Fibroblast of skin of left biceps (primary cell): ENCODE data around the gene INPPL1.

Experiments
- DNase-seq, 2 experiments: peaks; one replicate each; pipeline ENCODE4 v3.0.0-alpha.2; 2013; ENCODE audit warnings: low read depth in 2 of 2

The INPPL1 gene

GRCh38 chr11:72231396-72232259, 7.1 kb downstream of the INPPL1 start:
- DNase-seq, result no peak

DNA sequence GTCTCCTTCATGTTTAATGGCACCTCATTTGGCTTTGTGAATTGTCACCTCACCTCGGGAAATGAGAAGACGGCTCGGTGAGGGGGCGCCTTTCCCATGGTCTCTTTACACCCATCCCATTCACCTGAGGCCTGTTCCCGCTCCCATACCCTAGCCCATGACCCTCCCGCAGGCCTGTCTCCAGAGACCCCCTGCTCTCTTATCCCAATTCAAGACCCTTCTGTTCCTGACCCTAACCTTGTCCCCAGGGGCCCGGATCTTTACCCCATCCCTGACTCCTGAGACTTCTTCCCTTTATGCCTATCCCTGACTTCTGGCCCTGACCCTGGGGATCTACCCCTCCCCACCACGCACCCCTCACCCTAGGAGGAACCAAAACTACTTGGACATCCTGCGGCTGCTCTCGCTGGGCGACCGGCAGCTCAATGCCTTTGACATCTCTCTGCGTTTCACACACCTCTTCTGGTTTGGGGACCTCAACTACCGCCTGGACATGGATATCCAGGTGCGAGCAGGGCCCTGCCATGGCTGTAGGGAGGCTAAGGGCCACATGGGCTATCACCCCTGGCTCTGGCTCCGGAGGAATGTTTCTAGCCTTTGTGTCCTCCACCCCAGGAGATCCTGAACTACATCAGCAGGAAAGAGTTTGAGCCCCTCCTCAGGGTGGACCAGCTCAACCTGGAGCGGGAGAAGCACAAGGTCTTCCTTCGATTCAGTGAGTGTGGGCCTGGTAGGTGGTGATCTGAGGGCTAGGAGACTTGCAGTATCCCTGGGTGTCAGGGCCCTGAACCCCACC, 7.9 kb downstream of the INPPL1 start:
- DNase-seq, result no peak

DNA sequence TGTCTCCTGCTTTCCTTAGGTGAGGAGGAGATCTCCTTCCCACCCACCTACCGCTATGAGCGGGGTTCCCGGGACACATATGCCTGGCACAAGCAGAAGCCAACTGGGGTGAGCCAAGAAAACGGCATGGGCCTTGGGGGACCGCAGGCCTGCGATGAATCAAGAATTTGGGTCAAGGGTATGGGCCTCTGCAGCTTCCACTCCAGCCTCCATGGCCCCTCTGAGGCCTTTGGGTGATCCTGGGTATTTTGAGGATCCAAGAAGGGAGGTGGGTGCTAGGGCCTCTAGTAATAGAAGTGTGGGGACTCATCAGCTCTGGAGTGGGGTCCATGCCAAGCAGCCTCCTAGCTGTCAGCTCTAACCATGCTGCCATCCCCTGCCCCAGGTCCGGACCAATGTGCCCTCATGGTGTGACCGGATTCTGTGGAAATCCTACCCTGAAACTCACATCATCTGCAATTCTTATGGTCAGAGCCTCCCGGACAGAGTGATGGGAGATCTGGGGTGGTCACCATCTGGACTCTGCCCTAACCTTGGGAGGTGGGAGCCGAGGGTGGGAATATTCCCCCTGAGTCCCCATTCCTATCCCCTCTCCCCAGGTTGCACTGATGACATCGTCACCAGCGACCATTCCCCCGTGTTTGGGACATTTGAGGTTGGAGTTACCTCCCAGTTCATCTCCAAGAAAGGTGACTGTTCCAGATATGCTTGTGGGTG, 8.6 kb downstream of the INPPL1 start:
- no peak for DNase-seq

- DNase-seq, result no peak
These were observed 9.4 kb downstream of the INPPL1 start for GRCh38 chr11:72233773-72234513.

DNA sequence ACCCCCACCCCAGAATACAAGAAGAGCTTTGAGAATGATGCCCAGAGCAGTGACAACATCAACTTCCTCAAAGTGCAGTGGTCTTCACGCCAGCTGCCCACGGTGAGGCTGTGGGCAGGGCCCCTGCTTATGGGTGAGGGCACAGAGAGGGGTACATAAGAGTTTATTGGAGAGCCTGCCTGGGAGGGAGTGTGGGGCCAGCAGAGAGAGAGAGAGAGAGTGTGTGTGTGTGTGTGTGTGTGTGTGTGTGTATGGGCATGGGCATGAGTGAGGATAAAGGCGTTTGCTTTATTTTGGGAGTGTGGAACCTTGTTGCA, 9.9 kb downstream of the INPPL1 start:
- DNase-seq, result no peak

DNA sequence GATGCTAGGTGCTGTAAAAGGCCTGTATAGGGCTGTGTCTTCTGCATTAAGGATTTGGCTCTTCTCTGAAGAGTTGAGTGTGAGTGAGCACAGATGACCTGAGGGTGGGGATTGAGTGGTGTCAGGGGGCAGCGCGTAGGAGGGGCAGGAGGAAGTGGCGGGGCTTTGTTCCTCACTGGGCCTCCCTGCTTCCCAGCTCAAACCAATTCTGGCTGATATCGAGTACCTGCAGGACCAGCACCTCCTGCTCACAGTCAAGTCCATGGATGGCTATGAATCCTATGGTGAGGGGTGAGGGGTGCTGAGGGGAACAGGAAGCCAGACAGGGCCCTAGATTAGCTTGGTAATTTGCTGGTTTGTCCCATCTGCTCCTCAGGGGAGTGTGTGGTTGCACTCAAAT, 10.4 kb downstream of the INPPL1 start:
- DNase-seq, result no peak

DNA sequence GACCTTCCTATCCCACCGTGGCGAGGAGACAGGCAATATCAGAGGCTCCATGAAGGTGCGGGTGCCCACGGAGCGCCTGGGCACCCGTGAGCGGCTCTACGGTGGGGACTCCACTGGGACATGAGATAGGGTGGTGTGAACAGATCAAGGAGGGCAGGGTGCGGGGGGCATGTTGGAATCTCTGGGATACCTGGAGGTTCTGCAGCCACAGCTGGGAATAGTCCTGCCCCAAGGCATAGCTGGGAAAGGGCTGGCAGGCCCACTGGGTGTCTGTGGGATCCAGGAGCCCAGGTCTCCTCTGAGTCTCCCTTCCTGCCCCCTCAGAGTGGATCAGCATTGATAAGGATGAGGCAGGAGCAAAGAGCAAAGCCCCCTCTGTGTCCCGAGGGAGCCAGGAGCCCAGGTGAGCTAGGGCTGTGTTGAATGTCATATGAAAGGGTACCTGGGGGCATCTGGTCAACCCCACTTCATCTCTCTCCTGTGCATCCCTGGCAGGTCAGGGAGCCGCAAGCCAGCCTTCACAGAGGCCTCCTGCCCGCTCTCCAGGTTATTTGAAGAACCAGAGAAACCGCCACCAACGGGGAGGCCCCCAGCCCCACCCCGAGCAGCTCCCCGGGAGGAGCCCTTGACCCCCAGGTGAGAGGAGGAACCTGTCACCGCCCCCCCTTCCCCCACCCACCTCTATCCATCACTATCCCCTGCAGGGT, 10.9 kb downstream of the INPPL1 start:
- DNase-seq, result no peak

DNA sequence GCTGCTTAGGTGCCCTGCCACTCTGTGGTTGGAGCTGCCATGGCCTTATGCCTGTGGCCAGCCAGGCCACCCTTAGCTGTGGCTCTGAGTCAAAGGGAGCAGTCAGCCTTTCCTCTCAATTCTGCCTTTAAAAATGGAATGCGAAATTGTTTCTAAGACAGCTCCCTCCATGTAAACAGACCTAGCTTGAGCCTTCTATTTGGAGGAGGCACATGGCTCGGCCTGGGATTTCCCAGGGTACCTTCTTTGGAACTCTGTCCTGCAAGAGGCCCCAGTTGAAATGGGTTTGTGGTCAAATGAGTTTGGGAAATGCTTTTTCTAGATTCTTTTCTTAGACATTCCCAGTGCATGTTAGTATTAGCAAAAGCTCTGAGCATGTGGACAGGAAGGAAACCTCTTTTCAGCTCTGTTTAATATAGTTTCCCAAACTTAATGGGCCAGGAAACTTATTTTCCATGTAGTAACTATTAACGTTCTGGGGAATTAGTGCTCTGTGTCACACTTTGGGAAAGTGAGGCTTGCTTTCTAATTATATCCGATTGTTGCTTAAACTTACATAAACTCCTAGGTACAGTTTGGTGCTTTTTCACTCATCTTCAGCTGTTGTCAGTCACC, 11.6 kb downstream of the INPPL1 start:
- no peak for DNase-seq

DNA sequence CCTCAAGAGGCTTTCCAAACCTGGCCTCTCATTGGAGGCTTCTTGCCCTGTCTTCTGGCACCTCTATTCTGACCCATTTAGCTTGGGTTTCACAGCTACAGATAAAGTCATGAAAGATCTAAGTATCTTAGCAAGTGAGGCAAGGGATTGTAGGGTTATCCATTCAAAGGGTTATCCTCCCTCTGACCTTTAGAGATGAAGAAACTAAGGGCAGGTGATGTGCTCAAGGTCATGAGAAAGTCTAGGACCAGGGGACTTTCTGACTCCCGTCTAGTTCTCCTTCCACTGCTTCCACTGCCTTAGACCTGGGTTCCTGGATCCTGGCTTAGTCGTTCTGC, 12.2 kb downstream of the INPPL1 start:
- no peak for DNase-seq

- DNase-seq, result no peak
These were observed 12.8 kb downstream of the INPPL1 start for GRCh38 chr11:72237112-72237931.

- no peak for DNase-seq
These were observed 13.5 kb downstream of the INPPL1 start for GRCh38 chr11:72238040-72238450.

- no peak for DNase-seq
These were observed 14.1 kb downstream of the INPPL1 start for GRCh38 chr11:72238492-72239312.

GRCh38 chr11:72239313-72239848, 14.8 kb downstream of the INPPL1 start:
- no peak for DNase-seq

DNA sequence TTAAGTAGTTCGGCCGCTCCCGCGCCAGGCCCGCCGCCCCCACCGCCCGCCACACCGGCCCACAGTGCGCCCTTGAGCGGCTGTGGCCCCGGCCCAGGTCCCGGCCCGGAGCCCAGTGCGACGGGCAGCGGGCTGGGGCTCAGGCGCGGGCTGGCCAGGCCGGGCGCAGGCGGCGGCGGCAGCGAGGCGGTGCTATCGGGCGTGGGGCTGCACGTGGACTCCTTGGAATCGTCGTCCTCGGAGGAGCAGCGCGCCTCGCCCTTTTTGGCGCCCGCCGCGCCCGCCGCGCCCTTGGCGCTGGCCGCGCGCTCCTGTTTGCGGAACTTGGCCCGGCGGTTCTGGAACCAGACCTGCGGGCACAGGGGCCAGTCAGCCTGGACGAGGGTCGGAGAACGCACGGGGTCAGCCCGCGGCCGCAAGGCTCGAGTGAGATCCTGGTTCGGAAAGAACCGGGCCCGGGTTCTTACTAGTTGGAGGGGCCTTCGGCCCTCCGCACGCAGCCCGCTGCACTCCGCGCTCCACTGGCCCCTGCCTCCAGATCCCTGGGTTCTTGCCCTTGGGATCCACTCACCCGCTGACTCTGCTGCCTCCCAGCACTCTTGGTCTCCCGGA, 15.4 kb downstream of the INPPL1 start:
- DNase-seq, result no peak

DNA sequence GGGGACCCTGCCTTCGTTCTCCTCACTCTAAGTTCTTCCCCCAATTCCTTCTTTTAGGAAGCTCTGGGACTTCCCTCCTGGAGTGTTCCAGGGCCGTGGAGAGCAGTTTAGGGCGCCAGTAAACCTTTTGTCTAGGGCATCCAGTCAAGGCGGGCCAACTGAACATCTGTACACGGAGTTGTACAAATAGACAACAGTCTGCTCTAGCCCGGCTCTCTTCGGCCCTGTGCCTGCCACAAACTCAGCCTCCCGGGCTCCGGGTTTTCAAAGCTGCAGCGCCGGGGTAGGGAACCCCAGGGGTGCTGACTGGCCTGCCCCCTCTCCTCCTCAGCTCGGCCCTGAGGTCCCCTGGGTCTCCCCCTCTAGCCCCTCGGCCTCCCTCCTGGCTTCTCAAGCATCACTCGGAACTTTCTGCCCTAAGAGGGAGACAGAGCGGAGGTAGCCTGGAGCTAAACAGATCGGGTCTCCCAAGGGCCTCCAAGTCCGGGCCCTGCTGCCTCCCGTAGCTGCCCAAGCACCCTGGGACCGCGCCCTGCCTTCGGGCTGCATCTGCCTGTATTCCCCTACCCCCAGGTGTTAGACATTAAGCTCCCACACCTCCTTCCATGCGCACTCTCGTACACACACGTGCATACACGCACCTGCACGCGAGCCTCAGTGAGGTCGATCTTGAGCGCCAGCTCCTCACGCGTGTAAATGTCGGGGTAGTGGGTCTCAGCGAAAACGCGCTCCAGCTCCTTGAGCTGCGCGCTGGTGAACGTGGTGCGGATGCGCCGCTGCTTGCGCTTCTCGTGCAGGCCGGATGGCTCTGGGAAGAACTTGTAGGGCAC, 16.1 kb downstream of the INPPL1 start:
- DNase-seq, result no peak

GRCh38 chr11:72241291-72241781, 16.8 kb downstream of the INPPL1 start:
- no peak for DNase-seq

- no peak for DNase-seq
These were observed 17.6 kb downstream of the INPPL1 start for GRCh38 chr11:72242141-72242540.
